Ishikawa (cell line): Measurements from ENCODE around the gene NBPF3.

Source experiments
- CEBPB ChIP-seq: IDR thresholded peaks from 2 replicates; pipeline ENCODE4 v1.6.1; 2012
- EP300 ChIP-seq: IDR thresholded peaks from 2 replicates; pipeline ENCODE4 v1.6.1; 2012; ENCODE audit warnings: borderline replicate concordance
- RAD21 ChIP-seq: IDR thresholded peaks from 2 replicates; pipeline ENCODE4 v1.6.1; 2012; ENCODE audit warnings: low read depth
- REST ChIP-seq: IDR thresholded peaks from 2 replicates; pipeline ENCODE4 v1.6.1; 2012; ENCODE audit warnings: low read depth, mild to moderate bottlenecking
- TCF12 ChIP-seq: IDR thresholded peaks from 2 replicates; pipeline ENCODE4 v1.6.1; 2012; ENCODE audit warnings: low read depth

GRCh38 chr1:21491488-21492355, 51.8 kb downstream of the NBPF3 start:
- TF ChIP-seq RAD21 (peak; percentile 23; the same call in 1 of the 2 replicates), TCF12 (no peak; the same call in 1 of the 2 replicates), CEBPB (no peak), EP300 (peak; percentile 35; the same call in 1 of the 2 replicates), REST (no peak)
